ENCODE results near the gene ETV3.

Gene ETV3

GRCh38 chr1:157087030-157087429, 51.2 kb downstream of the ETV3 start:
- no peak for DNase-seq

- DNase-seq, result no peak
These were observed 51.9 kb downstream of the ETV3 start for GRCh38 chr1:157086299-157086698.

GRCh38 chr1:157085421-157085820, 52.8 kb downstream of the ETV3 start:
- DNase-seq, result no peak

GRCh38 chr1:157084720-157085119, 53.5 kb downstream of the ETV3 start:
- DNase-seq, result no peak

DNA sequence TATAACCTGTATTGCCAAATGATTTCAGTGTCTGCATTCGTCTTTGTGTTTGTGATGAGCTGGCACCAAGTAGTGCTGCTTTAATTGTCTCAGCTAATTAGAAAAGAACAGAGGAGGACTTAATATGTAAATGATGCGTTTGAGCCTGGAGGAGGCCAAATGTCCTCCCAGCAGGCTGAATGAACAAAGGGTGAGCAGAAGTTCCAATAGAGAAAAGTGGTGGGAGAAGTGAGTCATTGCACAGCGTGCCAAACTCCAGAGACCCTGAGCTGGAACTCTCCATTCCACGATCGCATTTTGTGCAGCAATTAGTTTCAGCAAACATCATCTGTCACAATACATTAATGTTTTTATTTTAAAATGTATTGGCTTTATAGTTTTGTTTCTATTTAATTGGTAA, 56.5 kb downstream of the ETV3 start:
- DNase-seq, result no peak

GRCh38 chr1:157080714-157081113, 57.5 kb downstream of the ETV3 start:
- DNase-seq, result no peak

- DNase-seq, result no peak
These were observed 60.8 kb downstream of the ETV3 start for GRCh38 chr1:157077394-157077793.

DNA sequence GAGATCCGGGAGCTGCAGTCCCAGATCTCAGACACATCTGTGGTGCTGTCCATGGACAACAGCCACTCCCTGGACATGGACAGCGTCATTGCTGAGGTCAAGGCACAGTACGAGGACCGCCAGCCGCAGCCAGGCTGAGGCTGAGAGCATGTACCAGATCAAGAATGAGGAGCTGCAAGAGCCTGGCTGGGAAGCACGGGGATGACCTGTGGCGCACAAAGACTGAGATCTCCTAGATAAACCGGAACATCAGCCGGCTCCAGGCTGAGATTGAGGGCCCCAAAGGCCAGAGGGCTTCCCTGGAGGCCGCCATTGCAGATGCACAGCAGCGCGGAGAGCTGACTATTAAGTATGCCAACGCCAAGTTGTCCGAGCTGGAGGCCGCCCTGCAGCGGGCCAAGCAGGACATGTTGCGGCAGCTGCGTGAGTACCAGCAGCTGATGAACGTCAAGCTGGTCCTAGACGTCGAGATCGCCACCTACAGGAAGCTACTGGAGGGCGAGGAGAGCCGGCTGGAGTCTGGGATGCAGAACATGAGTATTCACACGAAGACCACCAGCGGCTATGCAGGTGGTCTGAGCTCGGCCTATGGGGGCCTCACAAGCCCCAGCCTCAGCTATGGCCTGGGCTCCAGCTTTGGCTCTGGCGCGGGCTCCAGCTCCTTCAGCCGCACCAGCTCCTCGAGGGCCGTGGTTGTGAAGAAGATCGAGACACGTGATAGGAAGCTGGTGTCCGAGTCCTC, 64.1 kb downstream of the ETV3 start:
- DNase-seq, result peak; percentile 74

Measured in NCI-H1092 (cell line).